Mesothelial cell of epicardium (in vitro differentiated cells): Measurements from ENCODE around the gene CD226. TPM values are rescaled to one million over a fixed set of nuclear protein-coding genes. Genes with fewer than 3 reads are reported as not detected.

Experiments used
- DNase-seq, 2 experiments: peaks; one replicate each; pipeline ENCODE4 v3.0.0; 2021; ENCODE audit warnings: low spot score in 2 of 2; ENCODE audit not compliant: unreplicated experiment in 2 of 2
- H3K27ac Mint-ChIP-seq: 2 replicates; pipeline ENCODE4 v1.8.0; 2021; ENCODE audit warnings: mixed read lengths
- H3K27me3 Mint-ChIP-seq: 2 replicates; pipeline ENCODE4 v1.8.0; 2021; ENCODE audit warnings: low read depth, mixed read lengths
- H3K36me3 Mint-ChIP-seq: 2 replicates; pipeline ENCODE4 v1.8.0; 2021; ENCODE audit warnings: mixed read lengths
- H3K4me1 Mint-ChIP-seq: 2 replicates; pipeline ENCODE4 v1.8.0; 2021; ENCODE audit warnings: mixed read lengths
- H3K4me3 Mint-ChIP-seq: 2 replicates; pipeline ENCODE4 v1.8.0; 2021; ENCODE audit warnings: mild to moderate bottlenecking, moderate library complexity, mixed read lengths
- H3K9me3 Mint-ChIP-seq: 2 replicates; pipeline ENCODE4 v1.8.0; 2021; ENCODE audit warnings: mixed read lengths
- CTCF ChIP-seq: fragments of 200-600 bp; sonication (generic); IDR thresholded peaks from one replicate; pipeline ENCODE4 v1.5.0; 2021; ENCODE audit warnings: antibody characterized with exemption; ENCODE audit not compliant: unreplicated experiment
- total RNA-seq: library from RNA; stranded (reverse); gene quantifications from 3 replicates; pipeline ENCODE4 v1.2.1, GENCODE V29; 2021

CD226 gene
- total RNA-seq, 1 donor from 2014 or later, result 0.31 TPM

GRCh38 chr18:69898241-69898861 is 49.3 kb downstream of the CD226 start:
- no peaks in the 10 kb centered on the region for H3K27me3 Mint-ChIP-seq
- H3K36me3 Mint-ChIP-seq, result no peaks in the 10 kb centered on the region
- no peak overlapping the region for H3K27ac Mint-ChIP-seq
- no peaks in the 10 kb centered on the region for H3K4me1 Mint-ChIP-seq
- H3K9me3 Mint-ChIP-seq, result peaks cover 3% of the 10 kb centered on the region
- TF ChIP-seq CTCF, result no peak
- DNase-seq, result no peak
- no peak overlapping the region for H3K4me3 Mint-ChIP-seq

- no peaks in the 10 kb centered on the region for H3K27me3 Mint-ChIP-seq
- H3K36me3 Mint-ChIP-seq, result no peaks in the 10 kb centered on the region
- H3K9me3 Mint-ChIP-seq, result peaks cover 3% of the 10 kb centered on the region
- H3K4me3 Mint-ChIP-seq, result no peak overlapping the region
- H3K27ac Mint-ChIP-seq, result no peak overlapping the region
- TF ChIP-seq CTCF, result no peak
- DNase-seq, result no peak
- no peaks in the 10 kb centered on the region for H3K4me1 Mint-ChIP-seq
Measured at GRCh38 chr18:69897397-69898108, 50.1 kb downstream of the CD226 start.

GRCh38 chr18:69895066-69896047 is 52.3 kb downstream of the CD226 start:
- no peak for TF ChIP-seq CTCF
- Mint-ChIP-seq H3K4me1 (no peaks in the 10 kb centered on the region), H3K36me3 (no peaks in the 10 kb centered on the region), H3K9me3 (peaks cover 3% of the 10 kb centered on the region), H3K27ac (no peak overlapping the region), H3K4me3 (no peak overlapping the region), H3K27me3 (no peaks in the 10 kb centered on the region)
- no peak for DNase-seq

- Mint-ChIP-seq H3K27ac (no peak overlapping the region), H3K36me3 (no peaks in the 10 kb centered on the region), H3K27me3 (no peaks in the 10 kb centered on the region), H3K4me3 (no peak overlapping the region), H3K4me1 (no peaks in the 10 kb centered on the region), H3K9me3 (no peaks in the 10 kb centered on the region)
- no peak for DNase-seq
- TF ChIP-seq CTCF, result no peak
Measured at GRCh38 chr18:69894467-69894866, 53.2 kb downstream of the CD226 start.

DNA sequence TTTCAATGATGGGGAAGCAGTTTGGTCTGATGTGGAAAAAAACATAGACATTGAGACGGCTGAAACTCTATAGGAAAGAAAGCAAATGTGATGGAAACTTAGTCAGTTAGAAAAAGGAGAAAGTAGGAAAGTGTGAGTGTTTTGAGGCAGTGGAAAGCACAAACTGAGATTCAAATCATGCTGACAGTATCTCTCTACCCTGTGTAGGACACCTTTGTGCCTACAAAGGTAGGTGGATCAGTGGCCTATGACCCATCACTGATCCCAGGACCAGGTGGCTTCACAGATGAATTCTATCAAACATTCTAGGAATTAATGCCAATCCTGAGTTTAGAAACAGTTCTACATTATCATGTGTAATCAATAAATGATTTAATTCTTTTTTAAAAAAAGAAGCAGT is 57.1 kb downstream of the CD226 start:
- no peak overlapping the region for H3K4me3 Mint-ChIP-seq
- no peaks in the 10 kb centered on the region for H3K27me3 Mint-ChIP-seq
- TF ChIP-seq CTCF, result no peak
- DNase-seq, result no peak
- H3K4me1 Mint-ChIP-seq, result no peaks in the 10 kb centered on the region
- no peaks in the 10 kb centered on the region for H3K9me3 Mint-ChIP-seq
- no peak overlapping the region for H3K27ac Mint-ChIP-seq
- H3K36me3 Mint-ChIP-seq, result no peaks in the 10 kb centered on the region
